ENCODE measurements around the gene BBX.

The BBX gene

GRCh38 chr3:107651782-107652181 is 129.0 kb downstream of the BBX start:
- H3K4me3 ChIP-seq (ENCODE audit: low read length in 2 of 2): no peak overlapping the region
- no peak overlapping the region for H3K27ac ChIP-seq (ENCODE audit: low read length)
- no peaks in the 10 kb centered on the region for H3K9me3 ChIP-seq (ENCODE audit: control insufficient read depth in 2 of 2, low read length in 2 of 2)
- no peaks in the 10 kb centered on the region for H3K27me3 ChIP-seq (ENCODE audit: control insufficient read depth in 1 of 2, insufficient read depth in 2 of 2, low read length in 2 of 2)
- no peaks in the 10 kb centered on the region for H3K4me1 ChIP-seq (ENCODE audit: control insufficient read depth, insufficient read depth, low read length)
- H3K9ac ChIP-seq (ENCODE audit: low read length in 2 of 2): no peak overlapping the region
- H3K36me3 ChIP-seq (ENCODE audit: control insufficient read depth in 2 of 2, insufficient read depth in 2 of 2, low read length in 2 of 2): no peaks in the 10 kb centered on the region

DNA sequence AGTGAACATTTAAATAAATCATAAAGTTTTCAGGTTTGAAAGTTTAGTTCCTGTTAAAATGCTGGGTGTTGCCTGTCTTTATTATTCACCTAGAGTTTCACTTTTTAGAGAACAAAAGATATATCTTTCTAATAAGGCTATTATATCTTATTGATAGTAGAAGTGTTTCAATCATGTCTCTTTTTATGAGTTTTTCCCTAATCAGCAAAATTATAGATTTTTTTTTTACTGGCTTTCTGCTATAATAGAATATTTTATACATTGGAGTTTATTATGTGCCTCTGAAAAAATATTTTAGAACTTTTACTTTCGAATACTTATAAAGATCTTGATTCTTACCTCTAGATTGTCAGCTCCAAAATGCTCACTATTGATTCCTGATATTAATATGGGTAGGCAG is 131.5 kb downstream of the BBX start:
- Histone ChIP-seq H3K9me3 (ENCODE audit: control insufficient read depth in 2 of 2, low read length in 2 of 2) (no peaks in the 10 kb centered on the region), H3K4me1 (ENCODE audit: control insufficient read depth, insufficient read depth, low read length) (no peaks in the 10 kb centered on the region)

DNA sequence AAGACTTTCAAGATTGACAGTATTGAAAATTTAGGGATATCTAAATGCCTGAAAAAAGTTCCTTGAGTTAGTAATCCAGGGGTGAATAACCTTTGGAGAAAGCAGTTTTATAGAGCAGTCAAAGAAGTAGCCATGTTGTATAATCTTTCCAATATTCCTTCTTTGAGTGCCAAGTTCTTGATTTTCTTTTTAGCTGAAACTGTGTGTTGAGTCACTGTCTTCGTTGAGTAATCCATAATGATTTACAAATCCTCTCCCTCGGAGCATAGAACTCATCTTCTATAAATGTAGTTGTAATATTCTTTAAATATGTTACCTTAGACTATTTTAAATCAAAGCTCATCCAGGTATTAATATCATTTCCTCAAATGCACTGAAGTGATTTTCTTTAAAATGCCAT is 135.2 kb downstream of the BBX start:
- H3K27me3 ChIP-seq (ENCODE audit: control insufficient read depth in 1 of 2, insufficient read depth in 2 of 2, low read length in 2 of 2): no peaks in the 10 kb centered on the region
- H3K4me3 ChIP-seq (ENCODE audit: low read length in 2 of 2): no peak overlapping the region
- no peaks in the 10 kb centered on the region for H3K9me3 ChIP-seq (ENCODE audit: control insufficient read depth in 2 of 2, low read length in 2 of 2)
- no peak overlapping the region for H3K9ac ChIP-seq (ENCODE audit: low read length in 2 of 2)
- no peak overlapping the region for H3K27ac ChIP-seq (ENCODE audit: low read length)
- no peaks in the 10 kb centered on the region for H3K36me3 ChIP-seq (ENCODE audit: control insufficient read depth in 2 of 2, insufficient read depth in 2 of 2, low read length in 2 of 2)
- H3K4me1 ChIP-seq (ENCODE audit: control insufficient read depth, insufficient read depth, low read length): no peaks in the 10 kb centered on the region

More for the DNA sequence above, 131.5 kb downstream of the BBX start:
- H3K27ac ChIP-seq (ENCODE audit: low read length): no peak overlapping the region
- no peaks in the 10 kb centered on the region for H3K36me3 ChIP-seq (ENCODE audit: control insufficient read depth in 2 of 2, insufficient read depth in 2 of 2, low read length in 2 of 2)
- H3K27me3 ChIP-seq (ENCODE audit: control insufficient read depth in 1 of 2, insufficient read depth in 2 of 2, low read length in 2 of 2): no peaks in the 10 kb centered on the region
- no peak overlapping the region for H3K4me3 ChIP-seq (ENCODE audit: low read length in 2 of 2)
- H3K9ac ChIP-seq (ENCODE audit: low read length in 2 of 2): no peak overlapping the region

DNA sequence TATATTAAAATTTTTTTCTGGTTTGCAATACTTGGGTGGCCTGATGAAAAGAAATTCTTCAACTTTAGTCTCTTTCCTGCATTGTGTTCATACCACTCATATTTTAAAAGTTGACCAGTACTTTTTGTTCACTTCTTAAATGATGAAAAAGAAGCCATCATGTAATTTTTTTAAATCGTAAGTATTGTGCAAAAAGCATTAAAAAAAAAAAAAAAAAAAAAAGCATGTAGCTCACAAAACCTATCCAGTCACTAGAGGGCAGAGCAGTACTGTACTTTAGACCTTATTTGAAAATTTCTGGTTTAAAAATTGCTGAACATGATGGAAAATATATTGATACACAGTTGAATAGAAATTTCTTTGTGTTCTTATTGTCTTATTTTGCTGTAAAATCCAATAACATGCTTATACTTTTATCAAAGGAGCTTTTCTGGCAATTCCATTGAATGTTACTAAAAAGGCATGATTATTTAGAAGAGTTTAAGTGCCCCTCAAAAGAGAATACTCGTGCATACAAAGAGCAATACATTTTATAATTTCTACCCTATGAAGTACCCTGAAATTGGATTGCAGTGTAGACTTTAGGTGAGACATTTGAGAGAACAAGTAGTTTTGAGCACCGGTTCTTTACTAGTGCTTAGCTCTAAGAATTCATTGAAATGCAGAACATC is 137.7 kb downstream of the BBX start:
- H3K9ac ChIP-seq (ENCODE audit: low read length in 2 of 2): no peak overlapping the region

GRCh38 chr3:107661447-107662123 is 138.8 kb downstream of the BBX start:
- H3K36me3 ChIP-seq (ENCODE audit: control insufficient read depth in 2 of 2, insufficient read depth in 2 of 2, low read length in 2 of 2): no peaks in the 10 kb centered on the region
- H3K4me1 ChIP-seq (ENCODE audit: control insufficient read depth, insufficient read depth, low read length): no peaks in the 10 kb centered on the region
- H3K4me3 ChIP-seq (ENCODE audit: low read length in 2 of 2): peak overlapping the region; percentile 38 to 59
- H3K9ac ChIP-seq (ENCODE audit: low read length in 2 of 2): peak overlapping the region in 1 of 2 donors; percentile 1
- peak overlapping the region; percentile 38 for H3K27ac ChIP-seq (ENCODE audit: low read length)
- H3K27me3 ChIP-seq (ENCODE audit: control insufficient read depth in 1 of 2, insufficient read depth in 2 of 2, low read length in 2 of 2): no peaks in the 10 kb centered on the region
- H3K9me3 ChIP-seq (ENCODE audit: control insufficient read depth in 2 of 2, low read length in 2 of 2): no peaks in the 10 kb centered on the region

More for the DNA sequence above, 137.7 kb downstream of the BBX start:
- no peaks in the 10 kb centered on the region for H3K9me3 ChIP-seq (ENCODE audit: control insufficient read depth in 2 of 2, low read length in 2 of 2)
- no peaks in the 10 kb centered on the region for H3K4me1 ChIP-seq (ENCODE audit: control insufficient read depth, insufficient read depth, low read length)
- H3K27me3 ChIP-seq (ENCODE audit: control insufficient read depth in 1 of 2, insufficient read depth in 2 of 2, low read length in 2 of 2): no peaks in the 10 kb centered on the region
- no peaks in the 10 kb centered on the region for H3K36me3 ChIP-seq (ENCODE audit: control insufficient read depth in 2 of 2, insufficient read depth in 2 of 2, low read length in 2 of 2)
- no peak overlapping the region for H3K27ac ChIP-seq (ENCODE audit: low read length)
- no peak overlapping the region for H3K4me3 ChIP-seq (ENCODE audit: low read length in 2 of 2)

- H3K36me3 ChIP-seq (ENCODE audit: control insufficient read depth in 2 of 2, insufficient read depth in 2 of 2, low read length in 2 of 2): no peaks in the 10 kb centered on the region
- H3K4me1 ChIP-seq (ENCODE audit: control insufficient read depth, insufficient read depth, low read length): no peaks in the 10 kb centered on the region
- no peaks in the 10 kb centered on the region for H3K27me3 ChIP-seq (ENCODE audit: control insufficient read depth in 1 of 2, insufficient read depth in 2 of 2, low read length in 2 of 2)
- H3K9ac ChIP-seq (ENCODE audit: low read length in 2 of 2): peak overlapping the region in 1 of 2 donors; percentile 1
- peak overlapping the region; percentile 38 to 59 for H3K4me3 ChIP-seq (ENCODE audit: low read length in 2 of 2)
- no peaks in the 10 kb centered on the region for H3K9me3 ChIP-seq (ENCODE audit: control insufficient read depth in 2 of 2, low read length in 2 of 2)
- peak overlapping the region; percentile 38 for H3K27ac ChIP-seq (ENCODE audit: low read length)
Measured at GRCh38 chr3:107662124-107662507, 139.4 kb downstream of the BBX start.

DNA sequence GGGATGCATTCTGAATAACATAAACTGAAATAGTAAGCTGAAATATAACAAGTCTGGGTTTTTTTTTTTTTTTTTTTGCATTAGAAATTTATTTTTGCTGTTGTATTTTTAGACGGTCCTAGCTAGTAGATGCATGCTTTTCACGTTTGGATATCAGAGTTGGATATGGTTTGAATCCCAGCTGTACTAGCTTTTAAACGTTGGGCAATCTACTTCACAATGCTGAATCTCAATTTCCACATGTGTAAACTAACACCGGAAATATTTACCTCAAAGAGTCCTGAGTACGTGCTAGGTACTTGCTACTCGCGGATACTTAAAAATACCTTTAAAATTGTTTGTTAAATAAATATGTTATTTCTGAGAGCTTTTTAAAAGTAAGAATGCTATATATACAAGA is 139.8 kb downstream of the BBX start:
- H3K27ac ChIP-seq (ENCODE audit: low read length): peak overlapping the region; percentile 38
- no peaks in the 10 kb centered on the region for H3K9me3 ChIP-seq (ENCODE audit: control insufficient read depth in 2 of 2, low read length in 2 of 2)
- H3K27me3 ChIP-seq (ENCODE audit: control insufficient read depth in 1 of 2, insufficient read depth in 2 of 2, low read length in 2 of 2): no peaks in the 10 kb centered on the region
- no peaks in the 10 kb centered on the region for H3K4me1 ChIP-seq (ENCODE audit: control insufficient read depth, insufficient read depth, low read length)
- no peak overlapping the region for H3K9ac ChIP-seq (ENCODE audit: low read length in 2 of 2)
- H3K36me3 ChIP-seq (ENCODE audit: control insufficient read depth in 2 of 2, insufficient read depth in 2 of 2, low read length in 2 of 2): no peaks in the 10 kb centered on the region
- H3K4me3 ChIP-seq (ENCODE audit: low read length in 2 of 2): peak overlapping the region; percentile 38 to 59

- Histone ChIP-seq H3K4me3 (ENCODE audit: low read length in 2 of 2) (no peak overlapping the region), H3K9ac (ENCODE audit: low read length in 2 of 2) (no peak overlapping the region), H3K36me3 (ENCODE audit: control insufficient read depth in 2 of 2, insufficient read depth in 2 of 2, low read length in 2 of 2) (no peaks in the 10 kb centered on the region), H3K27me3 (ENCODE audit: control insufficient read depth in 1 of 2, insufficient read depth in 2 of 2, low read length in 2 of 2) (no peaks in the 10 kb centered on the region), H3K9me3 (ENCODE audit: control insufficient read depth in 2 of 2, low read length in 2 of 2) (no peaks in the 10 kb centered on the region), H3K27ac (ENCODE audit: low read length) (peak overlapping the region; percentile 38), H3K4me1 (ENCODE audit: control insufficient read depth, insufficient read depth, low read length) (no peaks in the 10 kb centered on the region)
Measured at GRCh38 chr3:107663266-107663665, 140.5 kb downstream of the BBX start.

DNA sequence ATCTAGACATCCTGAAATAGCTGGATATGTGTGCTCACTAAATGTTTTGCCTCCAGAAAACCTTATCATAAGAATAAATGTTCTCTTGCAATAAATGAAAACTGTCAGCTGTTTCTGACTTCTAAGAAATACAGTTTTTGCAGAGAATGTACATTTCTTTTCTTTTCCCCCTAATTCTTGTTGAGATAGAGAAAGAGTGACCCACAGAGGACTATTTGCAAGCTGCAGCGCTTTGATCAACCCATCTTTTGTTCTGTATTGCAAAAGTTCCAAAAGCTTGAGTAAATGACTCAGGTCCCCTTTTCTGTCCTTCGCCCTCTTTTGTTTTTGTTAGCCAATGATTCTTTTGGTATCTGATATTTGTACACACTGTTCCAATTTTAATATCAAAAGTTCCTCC is 141.9 kb downstream of the BBX start:
- no peaks in the 10 kb centered on the region for H3K36me3 ChIP-seq (ENCODE audit: control insufficient read depth in 2 of 2, insufficient read depth in 2 of 2, low read length in 2 of 2)
- no peak overlapping the region for H3K4me3 ChIP-seq (ENCODE audit: low read length in 2 of 2)
- no peaks in the 10 kb centered on the region for H3K27me3 ChIP-seq (ENCODE audit: control insufficient read depth in 1 of 2, insufficient read depth in 2 of 2, low read length in 2 of 2)
- H3K4me1 ChIP-seq (ENCODE audit: control insufficient read depth, insufficient read depth, low read length): no peaks in the 10 kb centered on the region
- H3K9me3 ChIP-seq (ENCODE audit: control insufficient read depth in 2 of 2, low read length in 2 of 2): no peaks in the 10 kb centered on the region
- no peak overlapping the region for H3K27ac ChIP-seq (ENCODE audit: low read length)
- H3K9ac ChIP-seq (ENCODE audit: low read length in 2 of 2): no peak overlapping the region

DNA sequence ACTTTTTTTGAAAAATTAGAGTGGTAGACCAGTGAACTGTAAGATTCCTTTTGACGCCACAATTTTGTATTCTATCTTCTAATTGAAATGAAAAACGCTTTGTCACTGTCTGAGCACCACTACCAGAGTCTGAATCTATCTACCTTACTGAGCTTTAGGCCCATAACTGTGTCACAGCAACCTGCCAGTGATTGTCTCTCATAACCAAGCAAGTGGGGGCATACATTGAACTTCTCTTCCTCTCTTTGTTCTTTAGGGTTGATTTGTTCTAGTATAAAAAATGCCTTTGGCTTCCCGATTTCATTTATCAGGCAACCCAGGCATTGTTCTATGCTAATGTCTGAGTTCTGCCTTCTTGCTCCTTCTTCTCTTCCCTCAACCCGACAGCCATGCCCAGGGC is 142.6 kb downstream of the BBX start:
- Histone ChIP-seq H3K27me3 (ENCODE audit: control insufficient read depth in 1 of 2, insufficient read depth in 2 of 2, low read length in 2 of 2) (no peaks in the 10 kb centered on the region), H3K27ac (ENCODE audit: low read length) (no peak overlapping the region), H3K4me3 (ENCODE audit: low read length in 2 of 2) (no peak overlapping the region), H3K36me3 (ENCODE audit: control insufficient read depth in 2 of 2, insufficient read depth in 2 of 2, low read length in 2 of 2) (no peaks in the 10 kb centered on the region), H3K4me1 (ENCODE audit: control insufficient read depth, insufficient read depth, low read length) (no peaks in the 10 kb centered on the region), H3K9me3 (ENCODE audit: control insufficient read depth in 2 of 2, low read length in 2 of 2) (no peaks in the 10 kb centered on the region), H3K9ac (ENCODE audit: low read length in 2 of 2) (no peak overlapping the region)

DNA sequence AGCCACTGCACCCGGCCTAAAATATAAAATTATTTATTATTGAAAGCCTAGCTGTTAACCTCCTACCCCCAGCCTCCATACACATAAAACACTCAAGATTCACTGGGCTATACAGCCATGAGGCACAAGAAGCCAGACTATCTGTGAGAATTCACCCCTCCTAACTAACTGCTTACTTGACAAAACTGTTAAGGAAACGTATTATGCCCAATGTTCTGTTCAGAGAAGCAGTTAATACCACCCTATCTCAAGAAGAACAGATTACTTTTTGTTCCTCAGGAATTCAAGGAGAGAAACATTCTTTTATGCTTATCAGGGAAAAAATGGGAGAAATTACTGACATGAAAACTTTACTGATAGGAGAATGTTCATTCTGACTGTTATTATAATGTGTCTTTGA is 144.1 kb downstream of the BBX start:
- H3K4me1 ChIP-seq (ENCODE audit: control insufficient read depth, insufficient read depth, low read length): no peaks in the 10 kb centered on the region
- no peak overlapping the region for H3K9ac ChIP-seq (ENCODE audit: low read length in 2 of 2)
- H3K27me3 ChIP-seq (ENCODE audit: control insufficient read depth in 1 of 2, insufficient read depth in 2 of 2, low read length in 2 of 2): no peaks in the 10 kb centered on the region
- H3K36me3 ChIP-seq (ENCODE audit: control insufficient read depth in 2 of 2, insufficient read depth in 2 of 2, low read length in 2 of 2): no peaks in the 10 kb centered on the region
- no peaks in the 10 kb centered on the region for H3K9me3 ChIP-seq (ENCODE audit: control insufficient read depth in 2 of 2, low read length in 2 of 2)
- no peak overlapping the region for H3K4me3 ChIP-seq (ENCODE audit: low read length in 2 of 2)
- H3K27ac ChIP-seq (ENCODE audit: low read length): no peak overlapping the region

Data from stomach smooth muscle (tissue), 2 donors.